Measurements from ENCODE around the gene SNX5.

SNX5 gene

DNA sequence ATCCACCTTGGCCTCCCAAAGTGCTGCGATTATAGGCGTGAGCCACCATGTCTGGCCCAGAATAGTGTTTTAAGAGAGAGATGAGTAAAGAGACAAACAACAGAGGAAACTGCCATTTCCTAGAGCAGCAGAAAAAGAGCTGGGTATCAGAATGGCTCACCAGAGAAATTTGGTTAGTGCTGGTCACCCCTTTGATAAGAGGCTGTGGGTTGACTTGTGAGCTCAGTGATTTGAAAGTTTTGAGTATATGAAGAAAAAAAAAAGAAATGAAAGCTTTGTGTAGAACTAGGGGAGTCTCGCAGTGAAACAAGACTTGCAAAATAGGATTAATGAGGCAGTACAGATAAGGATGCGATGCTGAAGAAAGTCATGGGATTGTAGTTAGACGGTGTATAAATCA is 29.9 kb upstream of the SNX5 start:
- Histone ChIP-seq H2BK5ac (ENCODE audit: low read depth, low read length, poor library complexity) (no peak overlapping the region), H3K36me3 (ENCODE audit: control insufficient read depth in 1 of 2, insufficient read depth in 2 of 2, low read length in 2 of 2) (no peaks in the 10 kb centered on the region), H3K14ac (ENCODE audit: low read length) (no peak overlapping the region), H3K23ac (ENCODE audit: low read length) (no peak overlapping the region), H4K8ac (ENCODE audit: low read depth, low read length) (no peak overlapping the region), H4K12ac (ENCODE audit: low read depth, low read length) (no peak overlapping the region), H4K91ac (ENCODE audit: low read depth, low read length) (no peak overlapping the region), H3K4me2 (ENCODE audit: low read length) (no peak overlapping the region), H3K27me3 (ENCODE audit: insufficient read depth, low read length) (no peaks in the 10 kb centered on the region), H3K4me3 (ENCODE audit: low read depth, low read length) (no peak overlapping the region), H2AFZ (ENCODE audit: insufficient read depth, low read length, poor library complexity) (no peak overlapping the region), H3K9ac (ENCODE audit: low read length) (no peak overlapping the region), H3K9me3 (ENCODE audit: insufficient read depth, low read depth, low read length) (no peaks in the 10 kb centered on the region), H3K4me1 (ENCODE audit: control insufficient read depth in 1 of 2, insufficient read depth in 2 of 2, low read length in 2 of 2) (no peaks in the 10 kb centered on the region), H3K27ac (ENCODE audit: low read depth, low read length) (no peak overlapping the region), H3K18ac (ENCODE audit: low read length) (no peak overlapping the region), H3K79me2 (ENCODE audit: control insufficient read depth, insufficient read depth, low read length, poor library complexity) (no peaks in the 10 kb centered on the region), H2BK120ac (ENCODE audit: insufficient read depth, low read length, poor library complexity) (no peak overlapping the region), H2AK5ac (ENCODE audit: low read length) (no peak overlapping the region), H2BK12ac (ENCODE audit: low read length) (no peak overlapping the region), H3K4ac (ENCODE audit: low read depth, low read length) (no peak overlapping the region), H3K79me1 (ENCODE audit: low read length) (peaks cover 1% of the 10 kb centered on the region)
- no CpG with 5 or more reads among the region's 5 CpGs for WGBS (ENCODE audit: extremely low coverage, insufficient coverage, insufficient read length)
- no peak for DNase-seq

DNA sequence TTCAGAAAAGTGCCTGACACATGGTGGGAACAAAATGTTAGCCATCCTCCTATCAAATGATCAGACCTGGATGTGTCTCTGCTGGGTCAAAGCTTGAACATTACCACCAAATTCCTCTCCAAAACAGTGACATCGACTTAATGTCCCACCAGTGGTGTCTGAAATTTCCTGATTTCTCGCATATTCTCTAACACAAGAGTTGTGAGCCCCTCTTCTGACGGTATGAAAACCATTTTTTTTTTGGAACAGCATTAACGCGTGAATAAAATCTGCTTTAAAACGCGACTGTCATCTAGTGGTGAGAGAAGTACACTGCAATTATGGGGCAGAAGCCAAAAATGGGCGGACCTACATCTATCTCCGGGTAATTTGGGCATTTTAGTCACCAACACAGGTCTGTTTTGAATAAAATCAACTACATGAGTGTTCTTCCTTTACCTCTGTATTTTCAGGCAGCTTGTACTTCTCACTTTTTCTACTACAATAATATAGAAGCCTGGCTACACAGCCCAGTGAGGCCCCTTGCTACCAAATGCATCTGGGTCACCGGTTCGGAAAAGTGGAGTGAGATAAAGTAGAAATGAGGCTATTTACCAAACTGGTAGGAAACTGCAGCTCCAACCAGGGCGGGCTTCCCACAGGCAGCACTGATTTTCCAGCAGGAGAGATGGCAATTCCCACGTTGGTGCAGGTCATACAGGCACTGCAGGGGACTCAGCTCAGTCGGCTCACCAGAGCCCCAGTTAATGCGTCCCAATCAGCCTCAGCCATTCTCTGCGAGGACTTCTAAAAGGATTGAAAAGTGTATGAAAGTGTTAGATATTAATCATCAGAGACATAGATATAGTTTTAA is 27.6 kb upstream of the SNX5 start:
- H2BK5ac ChIP-seq (ENCODE audit: low read depth, low read length, poor library complexity): no peak overlapping the region
- no peak overlapping the region for H3K18ac ChIP-seq (ENCODE audit: low read length)
- H4K12ac ChIP-seq (ENCODE audit: low read depth, low read length): no peak overlapping the region
- no peak overlapping the region for H3K4me3 ChIP-seq (ENCODE audit: low read depth, low read length)
- H3K79me2 ChIP-seq (ENCODE audit: control insufficient read depth, insufficient read depth, low read length, poor library complexity): no peaks in the 10 kb centered on the region
- H3K36me3 ChIP-seq (ENCODE audit: control insufficient read depth in 1 of 2, insufficient read depth in 2 of 2, low read length in 2 of 2): peaks cover 0 to 2% of the 10 kb centered on the region in 2 experiments
- no peak overlapping the region for H3K9ac ChIP-seq (ENCODE audit: low read length)
- H2BK12ac ChIP-seq (ENCODE audit: low read length): peak overlapping the region; percentile 58
- no peaks in the 10 kb centered on the region for H3K79me1 ChIP-seq (ENCODE audit: low read length)
- H3K4me2 ChIP-seq (ENCODE audit: low read length): no peak overlapping the region
- no peaks in the 10 kb centered on the region for H3K9me3 ChIP-seq (ENCODE audit: insufficient read depth, low read depth, low read length)
- no peak overlapping the region for H4K91ac ChIP-seq (ENCODE audit: low read depth, low read length)
- DNase-seq: peak; percentile 44 to 82
- no peak overlapping the region for H2BK120ac ChIP-seq (ENCODE audit: insufficient read depth, low read length, poor library complexity)
- no peaks in the 10 kb centered on the region for H3K4me1 ChIP-seq (ENCODE audit: control insufficient read depth in 1 of 2, insufficient read depth in 2 of 2, low read length in 2 of 2)
- no peak overlapping the region for H3K14ac ChIP-seq (ENCODE audit: low read length)
- WGBS (ENCODE audit: extremely low coverage, insufficient coverage, insufficient read length): no CpG with 5 or more reads among the region's 16 CpGs
- H3K27ac ChIP-seq (ENCODE audit: low read depth, low read length): no peak overlapping the region
- no peak overlapping the region for H3K23ac ChIP-seq (ENCODE audit: low read length)
- no peak overlapping the region for H2AFZ ChIP-seq (ENCODE audit: insufficient read depth, low read length, poor library complexity)
- H3K4ac ChIP-seq (ENCODE audit: low read depth, low read length): no peak overlapping the region
- no peak overlapping the region for H2AK5ac ChIP-seq (ENCODE audit: low read length)
- no peak overlapping the region for H4K8ac ChIP-seq (ENCODE audit: low read depth, low read length)
- no peaks in the 10 kb centered on the region for H3K27me3 ChIP-seq (ENCODE audit: insufficient read depth, low read length)

DNA sequence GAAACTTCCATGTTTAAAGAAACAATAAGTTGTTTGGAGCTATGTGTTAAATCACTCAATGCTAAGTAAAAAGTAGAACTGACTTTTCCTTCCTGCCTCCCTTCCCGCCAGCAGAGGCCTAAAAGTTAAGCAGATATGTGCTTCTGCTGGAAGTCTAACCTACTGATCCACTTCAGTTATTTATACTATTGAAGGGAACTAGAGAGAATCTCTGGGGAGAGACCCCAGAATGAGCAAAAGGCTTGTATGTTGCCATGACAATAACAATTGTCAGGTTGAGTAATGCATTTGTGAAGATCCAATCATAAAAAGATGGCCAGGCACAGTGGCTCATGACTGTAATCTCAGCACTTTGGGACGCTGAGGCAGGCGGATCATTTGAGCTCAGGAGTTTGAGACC is 25.0 kb upstream of the SNX5 start:
- no peaks in the 10 kb centered on the region for H3K4me1 ChIP-seq (ENCODE audit: control insufficient read depth in 1 of 2, insufficient read depth in 2 of 2, low read length in 2 of 2)
- H4K91ac ChIP-seq (ENCODE audit: low read depth, low read length): no peak overlapping the region
- H2AFZ ChIP-seq (ENCODE audit: insufficient read depth, low read length, poor library complexity): no peak overlapping the region

DNA sequence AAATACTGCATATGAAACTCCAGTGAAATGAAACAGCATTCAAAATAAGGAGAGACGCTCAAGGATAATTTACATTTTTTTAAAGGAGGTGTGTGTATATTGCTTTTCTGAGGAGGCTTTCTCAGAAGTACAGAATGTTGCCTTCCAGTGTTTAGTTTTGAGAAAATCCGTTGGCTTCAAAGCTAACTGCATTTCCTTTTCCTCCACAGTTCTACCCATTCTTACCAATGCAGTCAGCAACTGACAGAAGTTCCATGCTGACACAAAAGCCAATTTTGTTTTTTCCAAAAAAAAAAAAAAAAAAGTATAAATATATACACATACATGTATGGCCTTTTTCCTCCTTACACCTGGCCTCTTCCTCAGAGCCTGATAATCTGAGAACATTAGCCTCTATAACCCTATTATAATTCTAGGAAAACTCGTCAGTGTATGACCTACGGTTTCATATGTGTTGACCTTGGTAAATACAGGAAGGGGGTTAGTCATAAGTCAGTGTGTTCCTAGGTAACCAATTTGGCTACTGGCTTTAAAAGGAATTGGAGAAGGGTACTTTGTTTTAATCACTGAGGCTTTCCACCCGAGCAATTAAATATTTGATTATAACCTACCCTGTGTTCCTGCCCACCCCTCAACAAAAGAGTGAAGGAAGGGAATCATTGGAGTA is 24.4 kb upstream of the SNX5 start:
- Histone ChIP-seq H3K79me1 (ENCODE audit: low read length) (peaks cover 4% of the 10 kb centered on the region), H3K9me3 (ENCODE audit: insufficient read depth, low read depth, low read length) (no peaks in the 10 kb centered on the region), H3K23ac (ENCODE audit: low read length) (no peak overlapping the region), H2AFZ (ENCODE audit: insufficient read depth, low read length, poor library complexity) (no peak overlapping the region), H3K4me1 (ENCODE audit: control insufficient read depth in 1 of 2, insufficient read depth in 2 of 2, low read length in 2 of 2) (no peaks in the 10 kb centered on the region), H3K18ac (ENCODE audit: low read length) (no peak overlapping the region), H2BK5ac (ENCODE audit: low read depth, low read length, poor library complexity) (no peak overlapping the region), H4K12ac (ENCODE audit: low read depth, low read length) (no peak overlapping the region), H3K79me2 (ENCODE audit: control insufficient read depth, insufficient read depth, low read length, poor library complexity) (no peaks in the 10 kb centered on the region), H2BK12ac (ENCODE audit: low read length) (no peak overlapping the region), H2BK120ac (ENCODE audit: insufficient read depth, low read length, poor library complexity) (no peak overlapping the region), H3K36me3 (ENCODE audit: control insufficient read depth in 1 of 2, insufficient read depth in 2 of 2, low read length in 2 of 2) (peaks cover 10% of the 10 kb centered on the region in 2 experiments), H3K9ac (ENCODE audit: low read length) (no peak overlapping the region), H2AK5ac (ENCODE audit: low read length) (no peak overlapping the region), H3K27ac (ENCODE audit: low read depth, low read length) (no peak overlapping the region), H3K27me3 (ENCODE audit: insufficient read depth, low read length) (no peaks in the 10 kb centered on the region), H4K91ac (ENCODE audit: low read depth, low read length) (no peak overlapping the region), H3K14ac (ENCODE audit: low read length) (no peak overlapping the region), H4K8ac (ENCODE audit: low read depth, low read length) (no peak overlapping the region), H3K4me2 (ENCODE audit: low read length) (no peak overlapping the region), H3K4me3 (ENCODE audit: low read depth, low read length) (no peak overlapping the region), H3K4ac (ENCODE audit: low read depth, low read length) (no peak overlapping the region)
- DNase-seq: no peak
- no CpG with 5 or more reads among the region's 5 CpGs for WGBS (ENCODE audit: extremely low coverage, insufficient coverage, insufficient read length)

More for the DNA sequence above, 25.0 kb upstream of the SNX5 start:
- no peak overlapping the region for H2BK12ac ChIP-seq (ENCODE audit: low read length)
- no peak overlapping the region for H2BK5ac ChIP-seq (ENCODE audit: low read depth, low read length, poor library complexity)
- H2BK120ac ChIP-seq (ENCODE audit: insufficient read depth, low read length, poor library complexity): no peak overlapping the region
- no peak overlapping the region for H3K27ac ChIP-seq (ENCODE audit: low read depth, low read length)
- H3K79me2 ChIP-seq (ENCODE audit: control insufficient read depth, insufficient read depth, low read length, poor library complexity): no peaks in the 10 kb centered on the region
- H3K4me3 ChIP-seq (ENCODE audit: low read depth, low read length): no peak overlapping the region
- H3K23ac ChIP-seq (ENCODE audit: low read length): no peak overlapping the region
- H4K8ac ChIP-seq (ENCODE audit: low read depth, low read length): no peak overlapping the region
- H3K79me1 ChIP-seq (ENCODE audit: low read length): peaks cover 4% of the 10 kb centered on the region
- no peak overlapping the region for H3K4ac ChIP-seq (ENCODE audit: low read depth, low read length)
- H3K18ac ChIP-seq (ENCODE audit: low read length): no peak overlapping the region
- WGBS (ENCODE audit: extremely low coverage, insufficient coverage, insufficient read length): no CpG with 5 or more reads among the region's 3 CpGs
- DNase-seq: no peak
- no peak overlapping the region for H3K4me2 ChIP-seq (ENCODE audit: low read length)
- H3K36me3 ChIP-seq (ENCODE audit: control insufficient read depth in 1 of 2, insufficient read depth in 2 of 2, low read length in 2 of 2): peaks cover 7 to 10% of the 10 kb centered on the region in 2 experiments
- H3K14ac ChIP-seq (ENCODE audit: low read length): no peak overlapping the region
- no peak overlapping the region for H2AK5ac ChIP-seq (ENCODE audit: low read length)
- no peak overlapping the region for H4K12ac ChIP-seq (ENCODE audit: low read depth, low read length)
- H3K27me3 ChIP-seq (ENCODE audit: insufficient read depth, low read length): no peaks in the 10 kb centered on the region
- H3K9ac ChIP-seq (ENCODE audit: low read length): no peak overlapping the region
- H3K9me3 ChIP-seq (ENCODE audit: insufficient read depth, low read depth, low read length): no peaks in the 10 kb centered on the region

Data from trophoblast cell (in vitro differentiated cells and primary cell).